ENCODE measurements around the gene LCAT.

LCAT gene

DNA sequence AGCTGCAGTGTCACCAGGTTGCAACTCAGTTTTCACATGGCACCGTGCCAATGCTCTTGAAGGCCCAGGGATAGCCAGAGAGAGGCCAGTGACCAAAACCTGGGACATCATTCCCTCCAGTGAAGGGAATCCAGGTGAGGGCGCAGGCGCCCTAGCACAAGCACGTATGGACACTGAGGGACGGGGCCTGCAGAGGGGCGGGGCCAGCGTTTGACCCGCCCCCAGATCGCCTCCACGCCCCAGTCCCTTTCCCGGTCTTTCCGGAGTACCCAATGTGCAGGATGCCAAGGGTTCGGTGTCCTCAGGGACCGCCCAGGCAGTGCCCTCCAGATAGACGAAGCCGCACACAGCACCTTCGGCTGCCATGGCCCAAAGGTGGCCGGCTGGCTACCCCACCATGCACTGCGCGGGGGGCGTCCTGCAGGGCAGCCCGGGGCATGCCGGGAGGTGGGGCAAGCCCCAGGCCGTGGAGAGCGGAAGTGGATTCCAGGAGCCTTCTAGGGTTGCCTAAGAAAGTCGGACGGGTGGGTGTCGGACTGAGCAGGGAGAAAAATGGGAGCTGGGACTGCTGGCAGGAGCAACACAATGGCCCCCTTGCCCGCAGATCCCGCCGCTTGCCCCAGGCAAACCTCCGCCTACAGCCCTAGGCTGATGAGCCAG lies 19.9 kb upstream of the LCAT start:
- no peak for TF ChIP-seq CTCF (conservative IDR thresholded peaks at IDR 0.05; ENCODE audit: control insufficient read depth, insufficient read depth, low read depth, low read length)
- H3K4me3 ChIP-seq (ENCODE audit: control insufficient read depth, low read depth, low read length) = no peak overlapping the region
- DNase-seq (ENCODE audit: low read depth) = no peak

- TF ChIP-seq CTCF (conservative IDR thresholded peaks at IDR 0.05; ENCODE audit: control insufficient read depth, insufficient read depth, low read depth, low read length) = no peak
- H3K4me3 ChIP-seq (ENCODE audit: control insufficient read depth, low read depth, low read length) = no peak overlapping the region
- DNase-seq (ENCODE audit: low read depth) = no peak
Measured at GRCh38 chr16:67963292-67963661, 19.4 kb upstream of the LCAT start.

GRCh38 chr16:67962135-67962534 lies 18.2 kb upstream of the LCAT start:
- no peak for DNase-seq (ENCODE audit: low read depth)
- no peak for TF ChIP-seq CTCF (conservative IDR thresholded peaks at IDR 0.05; ENCODE audit: control insufficient read depth, insufficient read depth, low read depth, low read length)
- H3K4me3 ChIP-seq (ENCODE audit: control insufficient read depth, low read depth, low read length) = no peak overlapping the region

DNA sequence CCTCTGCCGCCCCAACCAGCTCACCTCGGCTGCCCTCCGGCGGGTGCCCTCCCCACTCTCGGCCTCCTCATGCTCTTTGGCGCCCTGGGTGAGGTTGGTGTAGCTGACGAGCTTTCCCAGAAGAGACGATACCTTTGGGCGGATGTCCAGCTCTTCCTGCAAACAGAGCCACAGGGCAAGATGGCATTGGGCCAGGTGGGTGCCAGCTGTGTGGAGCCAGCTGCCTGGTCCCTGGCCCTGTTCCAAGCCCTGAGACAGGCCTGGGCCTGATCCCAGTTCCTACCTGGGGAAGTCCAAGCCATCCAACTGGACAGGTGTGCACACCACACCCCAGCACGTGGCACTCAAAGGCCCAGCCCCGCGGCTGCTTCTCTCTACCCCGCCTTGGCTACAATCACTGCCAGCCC lies 17.6 kb upstream of the LCAT start:
- TF ChIP-seq CTCF (conservative IDR thresholded peaks at IDR 0.05; ENCODE audit: control insufficient read depth, insufficient read depth, low read depth, low read length) = no peak
- DNase-seq (ENCODE audit: low read depth) = no peak
- H3K4me3 ChIP-seq (ENCODE audit: control insufficient read depth, low read depth, low read length) = no peak overlapping the region

- no peak for TF ChIP-seq CTCF (conservative IDR thresholded peaks at IDR 0.05; ENCODE audit: control insufficient read depth, insufficient read depth, low read depth, low read length)
Measured at GRCh38 chr16:67959536-67960329, 15.8 kb upstream of the LCAT start.

GRCh38 chr16:67957622-67958021 lies 13.7 kb upstream of the LCAT start:
- no peak for DNase-seq (ENCODE audit: low read depth)
- H3K4me3 ChIP-seq (ENCODE audit: control insufficient read depth, low read depth, low read length) = no peak overlapping the region
- no peak for TF ChIP-seq CTCF (conservative IDR thresholded peaks at IDR 0.05; ENCODE audit: control insufficient read depth, insufficient read depth, low read depth, low read length)

More at GRCh38 chr16:67959536-67960329, 15.8 kb upstream of the LCAT start:
- H3K4me3 ChIP-seq (ENCODE audit: control insufficient read depth, low read depth, low read length) = no peak overlapping the region
- DNase-seq (ENCODE audit: low read depth) = peak; percentile 82
